Inflammatory macrophage treated with lipopolysaccharide for 4 hours (primary cell): ENCODE results near the gene COPS8.

Source experiments
- DNase-seq: peaks from one replicate; pipeline ENCODE4 v3.0.0-alpha.2; 2020

Gene COPS8

GRCh38 chr2:237085248-237086221, at the start of gene COPS8:
Gene COPS8 (plus strand): TSS chr2:237085889. CDS start chr2:237085965, 76 bp downstream.
- DNase-seq = peak; percentile 95

GRCh38 chr2:237039301-237040031, 46.2 kb upstream of the COPS8 start:
- DNase-seq = no peak

- no peak for DNase-seq
These were observed 44.5 kb upstream of the COPS8 start for GRCh38 chr2:237041231-237041630.

GRCh38 chr2:237042101-237042500, 43.6 kb upstream of the COPS8 start:
- DNase-seq = no peak

GRCh38 chr2:237043866-237044265, 41.8 kb upstream of the COPS8 start:
- no peak for DNase-seq

- DNase-seq = no peak
These were observed 41.4 kb upstream of the COPS8 start for GRCh38 chr2:237044281-237044680.

GRCh38 chr2:237045449-237045848, 40.2 kb upstream of the COPS8 start:
- DNase-seq = no peak

GRCh38 chr2:237048595-237048994, 37.1 kb upstream of the COPS8 start:
- DNase-seq = no peak

- DNase-seq = no peak
These were observed 33.8 kb upstream of the COPS8 start for GRCh38 chr2:237051861-237052260.

GRCh38 chr2:237053066-237053465, 32.6 kb upstream of the COPS8 start:
- DNase-seq = no peak

- DNase-seq = no peak
These were observed 30.1 kb upstream of the COPS8 start for GRCh38 chr2:237055386-237056100.

GRCh38 chr2:237056287-237056875, 29.3 kb upstream of the COPS8 start:
- DNase-seq = no peak

GRCh38 chr2:237057107-237057506, 28.6 kb upstream of the COPS8 start:
- DNase-seq = no peak

- DNase-seq = no peak
These were observed 27.8 kb upstream of the COPS8 start for GRCh38 chr2:237057893-237058300.

- DNase-seq = no peak
These were observed 27.3 kb upstream of the COPS8 start for GRCh38 chr2:237058423-237058822.

GRCh38 chr2:237059155-237059875, 26.4 kb upstream of the COPS8 start:
- no peak for DNase-seq

GRCh38 chr2:237060534-237061312, 25.0 kb upstream of the COPS8 start:
- peak; percentile 55 for DNase-seq

- DNase-seq = no peak
These were observed 24.3 kb upstream of the COPS8 start for GRCh38 chr2:237061356-237061755.

- DNase-seq = no peak
These were observed 23.1 kb upstream of the COPS8 start for GRCh38 chr2:237062585-237062984.

GRCh38 chr2:237064203-237065070, 21.3 kb upstream of the COPS8 start:
- DNase-seq = no peak
